Gastroesophageal sphincter (tissue), 4 donors: Measurements from ENCODE around the gene PKD2. TPM values are rescaled to one million over a fixed set of nuclear protein-coding genes. Genes with fewer than 3 reads are reported as not detected.

ENCODE experiments used
- ATAC-seq: fragments of 150-250 bp; one replicate; pipeline ENCODE4 v1.9.1; 2016; ENCODE audit warnings: mild to moderate bottlenecking, moderate library complexity
- H3K27ac ChIP-seq, 4 donors: fragments of 200-600 bp; sonication (generic) in 3 of 4; 1 replicate in 3 of 4; 2 replicates in 1 of 4; pipeline ENCODE4 v1.5.1; 2016 to 2019
- H3K27me3 ChIP-seq: fragments of 200-600 bp; sonication (generic); one replicate; pipeline ENCODE4 v1.5.1; 2019
- H3K36me3 ChIP-seq, 2 donors: fragments of 200-600 bp; sonication (generic); one replicate each; pipeline ENCODE4 v1.5.1; 2019; ENCODE audit warnings: control low read depth in 1 of 2
- H3K4me1 ChIP-seq, 3 donors: fragments of 200-600 bp; sonication (generic); 1 replicate in 2 of 3; 2 replicates in 1 of 3; pipeline ENCODE4 v1.5.1; 2016 to 2019; ENCODE audit warnings: control low read depth in 2 of 3
- H3K4me3 ChIP-seq, 2 donors: fragments of 200-600 bp; sonication (generic); one replicate each; pipeline ENCODE4 v1.5.1; 2019; ENCODE audit warnings: mild to moderate bottlenecking in 1 of 2, moderate library complexity in 1 of 2
- H3K9me3 ChIP-seq, 3 donors: fragments of 200-600 bp; sonication (generic); one replicate each; pipeline ENCODE4 v1.5.1; 2017 to 2019; ENCODE audit warnings: control low read depth in 2 of 3
- EP300 ChIP-seq: sonication (generic); formaldehyde crosslinking; IDR thresholded peaks from one replicate; pipeline ENCODE4 v1.6.1; 2017; ENCODE audit warnings: antibody characterized with exemption, mild to moderate bottlenecking
- POLR2A ChIP-seq, 2 donors: fragments of 450-650 bp; IDR thresholded peaks; one replicate each; pipeline ENCODE4 v1.6.1; 2017; ENCODE audit warnings: antibody characterized with exemption in 2 of 2, mild to moderate bottlenecking in 2 of 2, moderate library complexity in 1 of 2
- POLR2AphosphoS5 ChIP-seq: sonication (generic); formaldehyde crosslinking; IDR thresholded peaks from one replicate; pipeline ENCODE4 v1.6.1; 2017; ENCODE audit warnings: antibody characterized with exemption
- WGBS, 2 donors: methylation state at CpG; one replicate each; pipeline ENCODE4 v1.1.5; 2018; ENCODE audit warnings: low coverage in 1 of 2; 5-methylcytosine and 5-hydroxymethylcytosine counted together
- total RNA-seq, 4 donors: library from RNA; depleted of rRNA; stranded (reverse); fragments of >200 nt; gene quantifications; one replicate each; pipeline ENCODE4 v1.1.0, GENCODE V29; 2016
- TF ChIP-seq, protein P1 (sequence below), 4 experiments: fragments of 200-600 bp in 2 of 4; fragments of 450-650 bp in 2 of 4; sonication (generic) in 1 of 4; IDR thresholded peaks; one replicate each; pipeline ENCODE4 v1.5.1; 2017 to 2019; ENCODE audit warnings: antibody characterized with exemption in 4 of 4, mild to moderate bottlenecking in 2 of 4, moderate library complexity in 2 of 4

Gene PKD2
- total RNA-seq, 4 donors from 2014 or later: 84.5 to 125 (median 117) TPM

- Histone ChIP-seq H3K4me3 (no peak overlapping the region), H3K27me3 (no peaks in the 10 kb centered on the region), H3K27ac (no peak overlapping the region), H3K4me1 (no peaks in the 10 kb centered on the region), H3K9me3 (no peaks in the 10 kb centered on the region), H3K36me3 (no peaks in the 10 kb centered on the region)
- WGBS, 2 donors: 67 to 100% methylated on average over 1 of the region's 1 CpG
- no peak for ATAC-seq
- TF ChIP-seq EP300: no peak
- no peak for TF ChIP-seq POLR2A (IDR thresholded peaks at IDR 0.05)
- no peak for TF ChIP-seq POLR2AphosphoS5
Measured at GRCh38 chr4:87979810-87980209, 27.6 kb upstream of the PKD2 start.

DNA sequence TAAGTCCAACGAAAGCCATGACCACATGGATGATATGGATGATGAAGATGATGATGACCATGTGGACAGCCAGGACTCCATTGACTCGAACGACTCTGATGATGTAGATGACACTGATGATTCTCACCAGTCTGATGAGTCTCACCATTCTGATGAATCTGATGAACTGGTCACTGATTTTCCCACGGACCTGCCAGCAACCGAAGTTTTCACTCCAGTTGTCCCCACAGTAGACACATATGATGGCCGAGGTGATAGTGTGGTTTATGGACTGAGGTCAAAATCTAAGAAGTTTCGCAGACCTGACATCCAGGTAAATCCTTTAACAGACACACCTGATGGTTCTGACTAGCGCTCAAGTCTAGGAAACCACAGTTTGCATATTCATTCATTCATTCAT lies 25.9 kb upstream of the PKD2 start:
- ATAC-seq: no peak
- H3K36me3 ChIP-seq: no peaks in the 10 kb centered on the region
- 90 to 92% methylated on average over 6 to 8 of the region's 8 CpGs for WGBS, 2 donors
- no peaks in the 10 kb centered on the region for H3K27me3 ChIP-seq
- H3K9me3 ChIP-seq: no peaks in the 10 kb centered on the region
- H3K27ac ChIP-seq: no peak overlapping the region
- no peaks in the 10 kb centered on the region for H3K4me1 ChIP-seq
- no peak for TF ChIP-seq POLR2A (IDR thresholded peaks at IDR 0.05)
- TF ChIP-seq, protein P1, sequence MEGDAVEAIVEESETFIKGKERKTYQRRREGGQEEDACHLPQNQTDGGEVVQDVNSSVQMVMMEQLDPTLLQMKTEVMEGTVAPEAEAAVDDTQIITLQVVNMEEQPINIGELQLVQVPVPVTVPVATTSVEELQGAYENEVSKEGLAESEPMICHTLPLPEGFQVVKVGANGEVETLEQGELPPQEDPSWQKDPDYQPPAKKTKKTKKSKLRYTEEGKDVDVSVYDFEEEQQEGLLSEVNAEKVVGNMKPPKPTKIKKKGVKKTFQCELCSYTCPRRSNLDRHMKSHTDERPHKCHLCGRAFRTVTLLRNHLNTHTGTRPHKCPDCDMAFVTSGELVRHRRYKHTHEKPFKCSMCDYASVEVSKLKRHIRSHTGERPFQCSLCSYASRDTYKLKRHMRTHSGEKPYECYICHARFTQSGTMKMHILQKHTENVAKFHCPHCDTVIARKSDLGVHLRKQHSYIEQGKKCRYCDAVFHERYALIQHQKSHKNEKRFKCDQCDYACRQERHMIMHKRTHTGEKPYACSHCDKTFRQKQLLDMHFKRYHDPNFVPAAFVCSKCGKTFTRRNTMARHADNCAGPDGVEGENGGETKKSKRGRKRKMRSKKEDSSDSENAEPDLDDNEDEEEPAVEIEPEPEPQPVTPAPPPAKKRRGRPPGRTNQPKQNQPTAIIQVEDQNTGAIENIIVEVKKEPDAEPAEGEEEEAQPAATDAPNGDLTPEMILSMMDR (IDR thresholded peaks at IDR 0.05): no peak
- no peak for TF ChIP-seq POLR2AphosphoS5
- no peak for TF ChIP-seq EP300
- no peak overlapping the region for H3K4me3 ChIP-seq

DNA sequence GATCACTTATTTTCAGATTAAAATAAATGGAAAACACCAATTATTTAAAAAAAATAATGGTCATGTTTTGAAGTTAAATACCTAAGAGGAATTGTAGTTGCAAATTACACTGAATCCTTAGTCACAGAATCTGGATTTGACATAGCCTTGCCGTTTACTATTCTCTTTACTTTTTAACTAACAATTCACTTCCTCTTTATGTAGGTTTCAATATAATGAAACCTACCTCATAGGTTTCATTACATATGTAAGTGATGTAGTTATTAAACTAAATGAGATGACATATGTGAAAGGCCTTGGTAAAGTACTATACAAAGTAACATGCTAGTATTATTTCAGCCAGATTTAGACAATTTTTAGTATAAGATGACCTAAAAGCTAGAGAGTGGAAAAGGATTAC lies 25.4 kb upstream of the PKD2 start:
- H3K27me3 ChIP-seq: no peaks in the 10 kb centered on the region
- no peaks in the 10 kb centered on the region for H3K36me3 ChIP-seq
- ATAC-seq: no peak
- 57 to 100% methylated on average over 1 of the region's 1 CpG for WGBS, 2 donors
- H3K9me3 ChIP-seq: no peaks in the 10 kb centered on the region
- H3K27ac ChIP-seq: no peak overlapping the region
- TF ChIP-seq EP300: no peak
- TF ChIP-seq POLR2AphosphoS5: no peak
- TF ChIP-seq, protein P1 (IDR thresholded peaks at IDR 0.05): no peak
- H3K4me1 ChIP-seq: no peaks in the 10 kb centered on the region
- H3K4me3 ChIP-seq: no peak overlapping the region

DNA sequence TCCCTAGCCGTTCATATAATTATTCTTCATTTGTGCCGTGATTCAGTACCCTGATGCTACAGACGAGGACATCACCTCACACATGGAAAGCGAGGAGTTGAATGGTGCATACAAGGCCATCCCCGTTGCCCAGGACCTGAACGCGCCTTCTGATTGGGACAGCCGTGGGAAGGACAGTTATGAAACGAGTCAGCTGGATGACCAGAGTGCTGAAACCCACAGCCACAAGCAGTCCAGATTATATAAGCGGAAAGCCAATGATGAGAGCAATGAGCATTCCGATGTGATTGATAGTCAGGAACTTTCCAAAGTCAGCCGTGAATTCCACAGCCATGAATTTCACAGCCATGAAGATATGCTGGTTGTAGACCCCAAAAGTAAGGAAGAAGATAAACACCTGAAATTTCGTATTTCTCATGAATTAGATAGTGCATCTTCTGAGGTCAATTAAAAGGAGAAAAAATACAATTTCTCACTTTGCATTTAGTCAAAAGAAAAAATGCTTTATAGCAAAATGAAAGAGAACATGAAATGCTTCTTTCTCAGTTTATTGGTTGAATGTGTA lies 24.9 kb upstream of the PKD2 start:
- H3K27ac ChIP-seq: no peak overlapping the region
- TF ChIP-seq POLR2A (IDR thresholded peaks at IDR 0.05) (no peak), EP300 (no peak), POLR2AphosphoS5 (no peak)
- TF ChIP-seq, protein P1 (IDR thresholded peaks at IDR 0.05): no peak
- no peaks in the 10 kb centered on the region for H3K36me3 ChIP-seq
- no peak overlapping the region for H3K4me3 ChIP-seq
- no peak for ATAC-seq
- no peaks in the 10 kb centered on the region for H3K4me1 ChIP-seq
- no peaks in the 10 kb centered on the region for H3K9me3 ChIP-seq
- WGBS, 2 donors: 86 to 87% methylated on average over 12 to 13 of the region's 13 CpGs
- no peaks in the 10 kb centered on the region for H3K27me3 ChIP-seq

- ATAC-seq: no peak
Measured at GRCh38 chr4:87983996-87984395, 23.4 kb upstream of the PKD2 start.

More at GRCh38 chr4:87983996-87984395, 23.4 kb upstream of the PKD2 start:
- TF ChIP-seq POLR2AphosphoS5 (no peak), EP300 (no peak), POLR2A (IDR thresholded peaks at IDR 0.05) (no peak)
- TF ChIP-seq, protein P1 (IDR thresholded peaks at IDR 0.05): no peak
- Histone ChIP-seq H3K27me3 (no peaks in the 10 kb centered on the region), H3K4me1 (no peaks in the 10 kb centered on the region), H3K9me3 (no peaks in the 10 kb centered on the region), H3K36me3 (no peaks in the 10 kb centered on the region), H3K27ac (no peak overlapping the region), H3K4me3 (no peak overlapping the region)
- WGBS, 2 donors: 92% methylated on average over 2 of the region's 2 CpGs; no CpG with 5 or more reads in 1 of the 2 donors
